K562 (cell line): ENCODE results near the gene FAM219B. TPM values are rescaled to one million over a fixed set of nuclear protein-coding genes. Genes with fewer than 3 reads are reported as not detected.
A peak's percentile ranks its signal among the peaks of the same experiment; 100 is the strongest.

Source experiments
- ARID3B ChIP-seq: fragments of 250-450 bp; sonication (Bioruptor Pico); IDR thresholded peaks from 2 replicates; pipeline ENCODE4 v1.4.0; 2020; ENCODE audit warnings: borderline replicate concordance
- BDP1 ChIP-seq: IDR thresholded peaks from 3 replicates; pipeline ENCODE4 v1.6.1; 2011; ENCODE audit not compliant: insufficient read length, insufficient read depth
- CAMTA2 ChIP-seq: fragments of 250-450 bp; sonication (Bioruptor Pico); conservative IDR thresholded peaks from 2 replicates; pipeline ENCODE4 v1.5.1; 2022
- CBX3 ChIP-seq, 2 experiments: IDR thresholded peaks; 1 replicate in 1 of 2; 2 replicates in 1 of 2; pipeline ENCODE4 v1.6.1; 2012; ENCODE audit warnings: inconsistent platforms in 2 of 2, low read length in 2 of 2, borderline replicate concordance in 1 of 2, control low read depth in 1 of 2
- E4F1 ChIP-seq: fragments of 250-450 bp; sonication (Bioruptor Pico); IDR thresholded peaks from 2 replicates; pipeline ENCODE4 v1.5.0; 2021; ENCODE audit warnings: mild to moderate bottlenecking, borderline replicate concordance
- FOXA3 ChIP-seq, 2 experiments: fragments of 450-650 bp in 1 of 2; sonication (generic) in 1 of 2; formaldehyde crosslinking; IDR thresholded peaks in 1 of 2; conservative IDR thresholded peaks in 1 of 2; 2 replicates each; pipeline versions ENCODE4 v1.4.0 to v1.8.0; 2020 to 2022; ENCODE audit warnings: mild to moderate bottlenecking in 2 of 2, missing genetic modification reagents in 1 of 2
- HDAC3 ChIP-seq: fragments of 450-650 bp; IDR thresholded peaks from 2 replicates; pipeline ENCODE4 v1.6.1; 2018; ENCODE audit warnings: borderline replicate concordance, mild to moderate bottlenecking, moderate library complexity; ENCODE audit not compliant: partially characterized antibody
- NBN ChIP-seq: fragments of 450-650 bp; IDR thresholded peaks from 2 replicates; pipeline ENCODE4 v1.6.1; 2016; ENCODE audit warnings: low read depth, mild to moderate bottlenecking
- NCOR1 ChIP-seq: fragments of 450-650 bp; IDR thresholded peaks from 2 replicates; pipeline ENCODE4 v1.6.1; 2016; ENCODE audit warnings: mild to moderate bottlenecking, moderate library complexity
- SRSF9 ChIP-seq: fragments of 200-400 bp; formaldehyde crosslinking; IDR thresholded peaks from 2 replicates; pipeline ENCODE4 v1.6.1; 2017; ENCODE audit warnings: low read depth, low read length, borderline replicate concordance
- STAT5A ChIP-seq: IDR thresholded peaks from 2 replicates; pipeline ENCODE4 v1.6.1; 2012; ENCODE audit warnings: low read length, inconsistent platforms, borderline replicate concordance
- TCFL5 ChIP-seq: fragments of 250-450 bp; sonication (Bioruptor Pico); conservative IDR thresholded peaks from 2 replicates; pipeline ENCODE4 v1.6.1; 2021; ENCODE audit warnings: mild to moderate bottlenecking, moderate library complexity, matching md5 sums
- ZBTB17 ChIP-seq: fragments of 450-650 bp; formaldehyde crosslinking; IDR thresholded peaks from 2 replicates; pipeline ENCODE4 v1.4.0; 2020; ENCODE audit warnings: mild to moderate bottlenecking
- ZBTB26 ChIP-seq: fragments of 450-650 bp; formaldehyde crosslinking; IDR thresholded peaks from 2 replicates; pipeline ENCODE4 v1.4.0; 2022; ENCODE audit warnings: missing genetic modification characterization
- ZMIZ1 ChIP-seq, 2 experiments: fragments of 150-350 bp in 1 of 2; IDR thresholded peaks; 2 replicates each; pipeline ENCODE4 v1.6.1; 2012 to 2016; ENCODE audit warnings: low read depth in 2 of 2, low read length in 2 of 2, mild to moderate bottlenecking in 1 of 2, moderate library complexity in 1 of 2
- ZNF512 ChIP-seq: IDR thresholded peaks from 2 replicates; pipeline ENCODE4 v1.6.1; 2016; ENCODE audit warnings: missing genetic modification characterization, missing compliant biosample characterization
- ZNF583 ChIP-seq: fragments of 250-450 bp; sonication (Bioruptor Pico); IDR thresholded peaks from 2 replicates; pipeline ENCODE4 v1.4.0; 2020
- polyA plus RNA-seq, 8 experiments: library from polyadenylated mRNA; depleted of rRNA in 4 of 8; stranded (reverse) in 5 of 8; unstranded in 3 of 8; fragments of >200 nt; fragmentation: Nextera tagmentation in 2 of 8; fragmentation: Illumina TruSeq in 1 of 8; extraction: Ambion mirVana in 2 of 8; extraction: Trizol in 1 of 8; gene quantifications; 2 replicates each; pipeline versions ENCODE4 v1.2.1 to v1.2.3, GENCODE V29; 2011 to 2014; ENCODE audit warnings: inconsistent platforms in 1 of 8, missing spikeins in 1 of 8
- total RNA-seq, 7 experiments: library from RNA; depleted of rRNA in 6 of 7; stranded (reverse); fragments of >200 nt in 6 of 7; fragmentation: Illumina TruSeq in 2 of 7; extraction: Trizol in 2 of 7; gene quantifications; 2 replicates each; pipeline versions ENCODE4 v1.2.1 to v1.2.3, GENCODE V29; 2011 to 2021; ENCODE audit warnings: low replicate concordance in 1 of 7

FAM219B gene
- total and polyA plus RNA-seq, 9 of the 15 experiments (the other 6 are each of a cell fraction or from before 2014, with no cell fraction given): 6.8 to 50.4 (median 29.4) TPM

- no peak for TF ChIP-seq ZNF512 (tag)
- peak; percentile 96 for TF ChIP-seq STAT5A
- no peak for TF ChIP-seq SRSF9
- TF ChIP-seq NCOR1: peak; percentile 98
- peak; percentile 91 for TF ChIP-seq HDAC3
- no peak for TF ChIP-seq ZBTB17 (CRISPR knock-in tag)
- no peak for TF ChIP-seq ARID3B
- no peak for TF ChIP-seq CAMTA2 (CRISPR knock-in tag)
- peak; percentile 54; the same call in 1 of the 2 replicates for TF ChIP-seq TCFL5
- TF ChIP-seq FOXA3 (CRISPR knock-in tag; conservative IDR thresholded peaks at IDR 0.05 in 1 of 2, IDR thresholded peaks at IDR 0.05 in 1 of 2): 0 out of 4 replicates have a peak, but pooled peaks of 1 of the 2 experiments have one; percentile 51
- TF ChIP-seq ZMIZ1 (IDR thresholded peaks at IDR 0.05; ENCODE audit: low read depth in 2 of 2, low read length in 2 of 2): peak in 1 of 2 experiments; percentile 97; a peak in 2 of 4 replicates
- TF ChIP-seq ZNF583 (CRISPR knock-in tag): no peak
- TF ChIP-seq NBN: peak; percentile 95
- no peak for TF ChIP-seq E4F1 (CRISPR knock-in tag)
- TF ChIP-seq ZBTB26 (CRISPR knock-in tag): no peak
- no peak for TF ChIP-seq BDP1
- TF ChIP-seq CBX3 (IDR thresholded peaks at IDR 0.05; ENCODE audit: borderline replicate concordance in 1 of 2, low read length in 2 of 2): peak in 1 of 2 experiments; percentile 90; a peak in 2 of 3 replicates
These were observed 47.9 kb upstream of the FAM219B start (continued) for GRCh38 chr15:74954515-74954914.
